CD4-positive, alpha-beta T cell treated with Interleukin-6 for 4 hours (primary cell): ENCODE results near the gene PRIMA1.

Experiments
- DNase-seq: peaks from one replicate; pipeline ENCODE4 v3.0.0-alpha.2; 2020; ENCODE audit warnings: mixed read lengths

Gene PRIMA1

DNA sequence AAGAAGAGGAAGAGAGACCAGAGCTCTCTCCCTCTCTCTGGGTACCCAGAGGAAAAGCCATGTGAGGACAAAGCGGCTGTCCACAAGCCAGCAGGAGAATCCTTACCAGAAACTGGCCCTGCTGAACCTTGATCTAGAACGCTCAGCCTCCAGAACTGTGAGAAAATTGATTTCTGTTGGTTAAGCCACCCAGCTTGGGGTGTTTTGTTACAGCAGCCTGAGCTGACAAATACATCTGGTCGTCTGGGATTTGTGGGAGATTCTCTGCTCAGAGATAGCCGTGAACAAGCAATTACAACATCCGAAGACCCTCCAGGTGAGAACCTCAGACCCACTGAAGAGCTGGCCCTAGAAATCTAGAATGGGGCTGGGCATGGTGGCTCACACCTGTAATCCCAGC is 6.5 kb upstream of the PRIMA1 start:
- no peak for DNase-seq

DNA sequence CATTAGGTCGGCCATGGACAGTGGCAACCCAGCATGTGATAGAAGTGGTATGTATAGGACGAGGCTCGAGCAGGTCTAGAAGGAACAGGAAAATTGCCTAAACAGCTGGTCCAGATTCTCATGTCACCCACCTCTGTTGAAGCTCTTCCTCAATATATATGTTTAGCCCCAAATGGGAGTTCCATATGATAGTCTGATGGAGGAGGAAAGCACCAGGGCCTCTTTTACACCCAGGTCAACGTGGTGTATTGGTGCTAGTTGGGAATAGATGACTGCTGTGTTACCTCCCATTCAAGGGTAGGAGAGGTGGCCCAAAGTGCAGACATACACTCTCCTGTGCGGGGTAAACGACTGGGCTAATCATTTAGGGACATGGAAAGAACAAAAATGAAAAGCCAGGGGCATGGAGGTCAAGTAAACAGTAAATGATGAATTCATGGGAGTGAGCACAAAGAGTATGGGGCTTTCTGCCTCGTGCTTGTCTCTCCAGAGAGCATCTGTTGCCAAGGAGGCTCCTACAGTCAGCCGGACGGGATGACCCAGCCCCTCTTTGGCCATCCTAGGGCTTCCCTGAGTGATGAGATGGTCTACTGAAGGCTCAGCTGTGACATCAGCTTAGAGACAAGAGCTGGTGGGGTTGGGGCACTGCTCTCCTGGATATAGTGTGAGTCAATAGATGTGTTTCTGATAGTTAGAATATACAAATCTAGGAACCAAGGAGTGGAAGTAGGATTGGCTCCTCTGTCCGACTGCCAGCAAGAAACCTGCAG is 5.5 kb upstream of the PRIMA1 start:
- DNase-seq: no peak

DNA sequence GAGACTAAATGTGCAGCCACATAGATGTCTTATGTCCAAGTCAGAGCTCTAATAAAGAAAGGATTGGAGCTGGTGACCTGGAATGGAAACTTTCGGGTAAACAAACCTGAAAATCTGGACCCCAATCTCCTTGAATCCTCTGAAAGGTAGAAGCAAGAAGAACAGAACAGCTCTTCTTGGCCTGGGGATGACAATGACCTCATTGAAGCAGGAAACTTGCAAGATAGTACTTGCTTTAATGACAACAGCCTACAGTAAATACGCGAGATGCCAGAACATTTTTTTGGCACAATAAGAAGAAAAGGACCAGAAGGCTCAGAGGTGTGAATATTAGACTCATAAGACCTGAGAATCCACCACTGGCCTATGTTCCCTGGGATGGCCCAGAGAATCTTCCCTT is 4.1 kb upstream of the PRIMA1 start:
- no peak for DNase-seq

DNA sequence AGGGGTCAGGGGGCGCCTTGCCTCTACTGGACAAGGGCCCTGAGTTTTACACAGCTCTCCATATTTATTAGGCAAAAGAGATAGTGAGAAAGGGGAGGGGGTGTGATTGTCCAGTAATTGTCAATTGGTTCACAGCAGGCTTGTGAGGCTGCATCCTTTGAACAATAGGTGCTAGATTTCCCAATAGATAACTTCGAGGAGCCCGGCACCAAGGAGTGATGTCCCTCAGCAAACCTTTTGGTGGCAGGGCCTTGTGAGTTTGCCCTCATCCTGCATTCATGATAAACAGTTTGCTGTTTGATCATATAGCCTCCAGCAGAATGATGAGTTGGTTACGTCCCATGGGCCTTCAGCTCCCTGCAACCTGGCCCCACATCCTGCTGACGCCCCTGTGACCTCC is 2.7 kb upstream of the PRIMA1 start:
- DNase-seq: no peak

DNA sequence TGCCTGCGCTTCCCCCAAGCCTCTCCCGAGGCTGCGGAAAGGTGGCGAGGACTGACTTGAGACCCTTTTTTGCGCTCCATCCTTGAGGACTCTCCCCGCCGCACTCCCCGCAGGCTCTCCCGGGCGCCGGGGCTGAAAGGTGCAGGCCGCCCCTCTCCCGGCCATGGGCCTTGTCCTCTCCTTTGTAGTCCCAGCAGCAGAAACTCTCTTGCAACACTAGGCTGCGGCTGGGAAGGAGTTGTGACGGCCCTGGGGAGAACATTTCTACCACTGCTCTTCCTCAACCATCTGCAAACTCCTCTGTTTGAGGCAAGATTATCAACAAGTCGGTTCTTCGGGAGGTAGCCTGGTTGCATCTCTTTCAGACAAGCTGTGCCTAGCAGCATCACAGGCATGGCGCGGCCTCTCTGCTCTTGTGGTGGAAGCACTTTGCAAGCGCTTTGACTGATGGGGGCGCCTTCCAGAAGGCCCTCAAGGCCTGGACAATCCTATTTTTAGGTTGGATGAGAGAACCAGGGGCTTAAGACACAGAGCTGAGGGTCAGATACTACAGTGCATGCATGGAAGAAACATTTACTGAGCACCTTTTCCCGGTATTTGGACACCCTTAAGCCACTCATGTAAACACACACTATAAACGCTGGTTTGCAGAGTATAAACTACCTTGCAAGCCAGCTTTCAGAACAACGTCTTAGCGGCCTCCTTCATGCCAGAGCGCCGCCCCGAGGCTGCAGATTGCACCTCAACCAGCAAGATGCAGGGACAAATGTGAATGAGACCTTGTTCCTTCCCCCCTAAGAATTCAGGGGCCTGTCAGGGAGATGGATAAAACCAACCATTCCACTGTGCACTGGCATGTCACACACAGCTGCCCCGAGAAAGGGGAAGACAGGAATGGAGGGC is 1.2 kb upstream of the PRIMA1 start:
- no peak for DNase-seq

DNA sequence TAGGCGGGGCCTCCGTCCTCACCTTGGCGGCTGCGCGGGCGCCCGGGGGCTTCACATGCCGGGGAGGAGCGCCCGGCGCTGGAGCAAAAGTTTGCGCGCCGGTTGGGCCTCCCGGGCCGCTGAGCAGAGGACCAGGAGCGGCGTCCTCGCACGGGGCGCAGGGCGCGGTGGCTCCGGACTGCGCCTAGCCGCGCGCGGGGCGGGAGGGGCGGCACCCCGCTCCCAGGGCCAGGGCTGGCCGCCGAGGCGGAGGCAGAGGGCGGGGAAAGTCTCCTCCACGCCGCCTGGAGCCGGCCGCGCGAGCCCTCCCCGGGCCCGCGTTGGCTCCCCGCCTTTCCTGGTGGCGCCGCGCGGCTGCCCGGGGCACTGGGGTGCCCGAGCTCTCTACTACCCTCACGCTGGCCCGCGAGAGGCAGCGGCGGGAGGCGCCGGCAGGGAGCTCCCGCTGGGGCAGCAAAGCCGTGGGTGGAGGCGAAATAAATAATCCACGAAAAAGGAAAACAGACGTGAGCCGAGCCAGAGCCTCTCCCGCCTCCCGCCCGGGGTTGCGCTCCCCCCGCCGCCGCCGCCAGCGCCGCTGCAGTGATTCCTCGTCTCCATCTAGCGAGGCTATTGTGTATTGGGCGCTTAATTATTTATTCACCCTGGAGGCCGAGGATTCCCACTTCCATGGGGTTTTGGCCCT is 400 bp upstream of the PRIMA1 start:
- no peak for DNase-seq

DNA sequence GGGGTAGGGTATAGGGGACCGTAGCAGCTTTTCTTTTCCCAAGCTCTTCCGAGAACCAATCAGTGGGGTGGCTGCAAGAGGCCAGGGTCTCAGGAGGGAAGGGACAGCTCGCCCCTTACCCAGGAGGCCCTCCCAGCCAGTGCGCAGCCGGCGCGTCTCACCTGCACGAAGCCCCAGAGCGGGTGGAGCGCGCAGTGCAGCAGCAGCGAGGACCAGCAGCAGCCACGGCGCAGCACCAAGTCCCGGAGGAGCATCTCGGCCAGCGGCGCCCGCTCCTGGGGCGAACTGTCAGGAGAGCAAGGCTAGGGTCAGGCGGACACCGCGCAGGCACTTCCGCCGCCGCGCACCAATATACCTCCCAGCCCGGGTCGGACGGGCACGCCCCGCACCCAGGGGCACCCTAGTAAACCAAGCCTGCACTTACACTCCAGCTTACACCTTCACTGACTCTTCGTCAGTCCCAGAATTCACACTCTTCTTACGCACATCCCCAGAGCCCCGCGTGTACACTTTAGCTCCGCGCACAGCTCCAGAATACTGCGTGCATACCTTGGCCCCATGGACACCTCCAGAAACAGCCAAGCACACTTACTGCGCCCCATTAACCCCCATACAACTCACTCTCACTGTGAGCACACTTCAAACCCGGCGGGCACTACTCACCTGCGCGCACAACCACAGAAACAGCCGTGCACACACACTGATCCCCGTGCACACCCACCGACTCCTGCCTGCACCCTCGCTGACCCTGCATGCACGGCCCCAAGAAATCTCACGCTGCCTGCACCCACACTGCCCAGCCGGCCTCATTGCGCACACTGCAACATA is 606 bp downstream of the PRIMA1 start:
- DNase-seq: no peak

DNA sequence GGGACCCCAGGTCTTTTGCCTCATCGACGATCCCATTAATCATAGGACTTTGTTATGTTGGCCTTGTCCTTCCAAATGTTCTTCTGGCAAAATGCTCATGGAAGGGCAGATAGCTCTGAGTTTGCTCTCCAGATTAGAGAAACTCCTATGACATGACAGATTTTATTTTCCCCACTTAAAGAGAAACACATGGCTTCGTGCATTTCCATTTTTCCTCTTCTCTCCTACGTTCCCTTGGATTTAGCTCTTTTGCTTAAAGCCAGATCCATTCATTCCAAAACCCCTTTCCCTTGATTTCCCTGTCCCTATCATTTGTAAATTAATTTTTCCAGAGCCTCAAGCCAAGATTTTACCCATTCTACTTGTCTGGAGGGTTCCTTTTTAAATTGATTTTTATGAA is 2.9 kb downstream of the PRIMA1 start:
- no peak for DNase-seq

DNA sequence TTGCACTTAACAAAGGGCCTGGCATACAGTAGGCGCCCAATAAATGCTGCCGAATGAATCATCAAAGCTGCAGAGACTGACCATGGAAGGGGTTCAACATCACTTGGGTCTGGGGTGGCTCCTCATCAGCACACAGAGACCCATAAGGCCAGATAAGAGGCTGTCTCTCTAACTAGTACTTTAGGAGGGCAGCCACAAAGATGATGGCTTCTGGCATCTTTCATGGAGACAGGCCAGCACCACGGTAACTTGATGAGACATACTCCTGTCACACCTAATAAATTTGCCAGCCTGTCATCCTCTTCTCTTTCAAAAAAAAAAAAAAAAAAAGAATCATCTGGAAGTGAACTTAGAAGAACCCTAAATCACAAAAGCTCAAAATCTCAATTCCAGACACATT is 3.4 kb downstream of the PRIMA1 start:
- DNase-seq: no peak

DNA sequence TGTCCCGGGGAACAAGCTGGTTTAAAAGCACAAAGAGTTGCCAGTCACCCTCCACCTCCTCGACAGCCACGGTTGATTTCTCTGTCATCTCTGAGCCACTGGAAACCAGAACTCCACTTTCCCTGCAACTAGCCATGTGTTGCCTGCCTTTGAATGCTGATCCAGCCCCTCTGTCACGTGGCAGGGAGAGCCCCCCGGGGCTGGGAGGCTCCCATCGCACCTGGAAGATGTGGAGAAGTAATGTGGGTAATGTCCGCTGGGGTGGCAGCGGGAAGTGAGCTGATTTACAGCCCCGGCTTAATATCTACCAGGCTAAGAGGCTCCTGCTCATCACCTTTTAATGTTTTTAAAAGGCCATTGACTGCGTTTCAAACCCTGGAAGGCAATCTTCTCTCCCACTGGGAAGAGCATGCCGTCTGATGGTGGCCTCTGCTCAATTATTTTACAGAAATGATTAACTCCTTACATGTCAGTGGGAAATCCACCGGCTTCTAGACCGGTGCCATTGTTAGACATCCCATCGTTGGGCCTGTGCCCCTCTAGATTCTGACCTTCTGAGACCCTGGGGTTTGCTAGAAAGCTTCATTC is 7.4 kb downstream of the PRIMA1 start:
- no peak for DNase-seq

DNA sequence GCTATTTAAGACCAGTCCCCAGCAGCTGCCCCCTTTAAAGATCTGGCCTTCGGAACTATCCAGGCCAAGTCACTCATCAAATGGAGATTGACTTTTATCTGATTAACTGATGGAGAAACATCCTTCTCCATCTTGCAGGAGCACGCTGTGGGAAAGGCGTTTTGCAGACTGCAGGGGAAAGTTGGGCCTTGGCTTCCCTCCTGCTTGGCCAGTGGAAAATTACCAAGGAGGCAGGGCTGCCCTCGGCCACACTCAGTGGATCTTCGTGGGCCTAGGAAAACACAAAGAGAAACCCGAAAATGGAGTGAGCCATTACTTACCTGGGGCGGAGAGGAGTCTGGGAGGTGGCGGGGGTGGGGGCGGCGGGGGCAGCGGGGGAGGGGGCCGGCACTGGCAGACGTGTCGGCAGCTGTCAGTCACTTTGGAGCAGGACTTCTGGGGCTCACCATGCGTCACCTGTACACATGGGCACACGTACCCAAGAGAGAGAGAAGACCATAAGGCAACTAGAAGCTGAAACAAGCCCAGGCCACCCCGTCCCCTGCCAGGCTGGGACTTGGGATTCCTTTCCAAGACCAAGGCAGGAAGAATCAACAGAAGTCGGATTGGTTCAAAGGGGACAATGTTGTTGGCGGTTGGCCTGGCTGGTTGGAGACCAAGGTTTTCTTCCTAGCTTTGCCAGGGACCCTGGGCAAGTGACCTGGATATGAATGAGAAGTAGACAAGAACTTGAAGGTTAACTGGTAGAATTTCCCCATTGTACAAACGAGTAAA is 9.2 kb downstream of the PRIMA1 start:
- DNase-seq: no peak

DNA sequence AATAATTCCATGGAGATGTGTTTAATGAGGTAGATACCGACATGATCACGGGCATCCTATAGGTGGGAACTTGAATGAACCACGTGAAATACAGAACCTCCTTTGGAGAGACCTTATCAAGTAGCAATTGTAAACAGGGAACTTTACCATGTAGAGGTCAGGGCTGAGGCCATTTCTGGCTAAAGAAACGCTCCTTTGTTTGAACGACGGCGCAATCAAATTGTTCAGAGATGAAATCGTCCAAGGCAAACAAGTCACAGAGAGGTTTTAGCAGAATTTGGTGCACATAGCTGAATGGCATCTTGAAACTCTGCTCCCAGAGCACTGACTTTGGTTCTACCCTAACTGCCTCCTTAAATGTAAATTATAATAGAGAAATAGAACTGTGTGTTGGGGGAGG is 9.8 kb downstream of the PRIMA1 start:
- no peak for DNase-seq

DNA sequence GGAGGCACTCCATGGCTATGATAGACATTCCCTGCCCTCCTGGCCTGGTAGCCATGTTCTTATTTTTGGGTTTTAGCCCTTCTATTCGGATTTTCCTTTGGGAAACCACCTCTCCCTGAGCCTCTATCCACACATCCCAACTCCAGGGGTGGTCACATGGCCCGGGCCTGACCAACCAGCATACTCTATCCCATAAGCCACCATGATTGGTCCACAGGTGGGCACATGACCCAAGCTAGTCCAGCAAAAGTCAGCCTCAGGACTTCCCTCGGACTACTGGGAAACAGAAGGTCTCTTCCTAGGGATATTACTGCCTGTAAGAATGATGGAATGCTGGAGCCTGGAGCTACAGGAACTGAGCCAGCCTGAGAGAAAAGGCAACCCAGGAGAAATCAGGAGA is 12.5 kb downstream of the PRIMA1 start:
- DNase-seq: no peak

DNA sequence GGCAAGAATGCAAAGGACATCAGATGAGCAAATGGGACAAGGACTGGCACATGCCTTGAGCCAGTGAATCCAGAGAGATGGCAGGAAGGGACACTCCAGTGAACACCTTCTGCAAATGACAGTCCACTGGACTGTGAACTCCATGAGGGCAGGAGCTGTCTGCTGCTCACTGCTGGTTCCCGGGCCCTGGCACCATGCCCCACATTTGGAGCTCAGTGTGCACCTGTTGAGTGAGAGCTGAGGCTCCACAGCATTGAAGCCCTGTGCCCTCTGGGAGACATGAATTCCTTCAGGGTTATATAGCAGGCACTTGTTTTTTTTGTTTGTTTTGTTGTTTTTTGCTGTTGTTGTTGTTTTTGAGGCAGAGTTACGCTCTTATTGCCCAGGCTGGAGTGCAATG is 13.1 kb downstream of the PRIMA1 start:
- no peak for DNase-seq

DNA sequence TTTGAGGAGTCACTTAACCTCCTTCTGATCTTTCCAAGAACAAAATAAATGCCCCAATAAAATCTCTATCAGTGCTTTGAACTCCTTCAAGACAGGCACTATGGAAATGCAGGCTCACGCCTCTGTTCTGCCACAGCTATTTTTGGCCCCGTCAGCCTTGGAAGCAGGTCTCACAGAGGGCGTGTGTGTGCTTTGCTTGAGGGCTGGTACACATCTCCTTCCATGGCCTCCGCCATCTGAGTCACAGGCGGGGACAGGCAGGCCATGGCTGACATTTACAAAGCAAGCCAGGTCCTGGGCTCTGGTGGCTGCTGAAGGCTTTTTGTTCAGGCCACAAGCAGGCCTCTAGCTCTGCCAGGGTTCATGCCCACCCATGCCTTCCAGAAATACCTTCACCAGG is 16.0 kb downstream of the PRIMA1 start:
- DNase-seq: no peak

DNA sequence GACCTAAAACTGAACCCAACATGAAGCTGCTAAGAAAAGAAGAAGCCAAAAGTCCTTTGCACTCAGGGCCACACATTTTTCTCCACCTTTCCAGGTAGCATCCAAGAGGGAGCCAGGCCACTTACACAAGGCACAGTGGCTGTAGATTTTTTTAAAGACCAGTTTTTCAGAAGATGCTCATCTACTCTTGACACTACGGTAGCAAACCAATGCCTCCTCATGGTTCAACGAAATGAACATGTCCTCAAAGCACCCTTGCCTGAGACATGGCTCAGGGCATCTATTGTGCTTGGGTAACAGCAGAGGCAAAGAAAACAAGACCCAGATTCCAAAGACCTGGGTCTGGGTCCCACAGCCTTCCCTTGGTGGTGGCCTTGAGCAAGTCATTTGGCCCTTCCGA is 22.3 kb downstream of the PRIMA1 start:
- DNase-seq: no peak

DNA sequence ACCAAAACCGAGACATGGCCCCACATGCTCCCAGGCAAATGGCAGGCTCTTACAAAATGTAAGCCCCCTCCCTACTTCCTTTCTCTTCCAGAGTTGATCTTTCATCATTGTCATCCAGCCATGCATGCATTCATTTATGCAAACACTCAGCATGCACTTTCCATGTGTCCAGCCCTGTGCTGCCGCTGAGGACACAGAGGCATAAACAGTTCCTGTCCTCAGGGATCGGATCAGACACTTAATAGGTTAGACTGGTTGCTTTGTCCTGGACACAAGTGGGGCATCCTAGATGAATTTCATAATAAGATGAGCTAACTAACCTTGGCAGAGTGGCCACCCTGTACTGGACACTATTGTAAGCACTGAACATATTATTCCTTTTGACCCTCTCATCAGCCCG is 23.1 kb downstream of the PRIMA1 start:
- DNase-seq: no peak

DNA sequence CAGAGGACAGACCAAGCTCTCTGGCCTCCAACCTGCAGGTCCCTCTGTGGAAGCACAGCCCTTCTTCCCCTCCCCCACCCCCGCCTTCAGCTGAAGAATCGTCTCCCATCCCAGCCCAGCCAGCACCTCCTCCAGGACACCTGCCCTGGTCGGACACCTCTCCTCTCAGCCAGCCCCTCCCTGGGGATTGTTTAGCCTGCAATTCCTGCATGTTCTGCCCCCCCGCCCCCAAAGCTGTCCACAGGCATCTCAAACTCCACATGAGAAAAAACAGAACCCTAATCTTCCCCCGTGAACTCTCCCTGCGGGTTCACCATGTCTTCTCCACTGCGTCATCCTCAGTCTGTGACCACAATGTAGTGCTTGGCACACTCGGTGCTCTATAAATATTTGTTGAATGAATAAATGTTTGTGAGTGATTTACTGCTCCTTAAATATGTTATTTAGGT is 24.1 kb downstream of the PRIMA1 start:
- DNase-seq: no peak

DNA sequence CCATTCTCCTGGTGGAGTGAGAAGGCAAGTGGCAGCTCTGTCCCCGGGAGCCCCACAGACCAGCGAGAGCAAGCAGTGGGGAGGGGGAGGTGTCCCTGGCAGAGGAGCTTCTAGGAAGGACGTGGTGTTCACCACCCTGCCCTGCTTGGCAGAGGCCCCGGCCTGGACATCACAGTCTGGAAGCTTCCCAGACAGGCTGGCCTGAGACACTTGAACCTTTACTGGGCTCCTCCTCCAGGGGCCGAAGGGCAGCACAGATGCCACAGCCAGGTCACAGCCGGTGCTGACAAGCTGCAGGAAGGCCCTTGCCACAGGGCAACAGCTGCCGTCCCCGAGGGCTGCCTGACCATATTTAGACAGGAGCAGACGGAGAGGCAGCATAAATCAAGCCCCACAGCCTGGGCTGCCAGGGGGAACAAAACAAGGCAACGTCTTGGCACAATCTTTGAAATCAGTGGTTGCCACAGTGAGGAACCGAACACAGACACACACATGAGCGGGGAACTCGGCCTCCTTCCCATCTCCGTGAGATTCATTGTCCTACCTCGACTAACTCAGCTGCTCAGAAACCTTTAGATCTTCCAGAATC is 28.5 kb downstream of the PRIMA1 start:
- DNase-seq: no peak

DNA sequence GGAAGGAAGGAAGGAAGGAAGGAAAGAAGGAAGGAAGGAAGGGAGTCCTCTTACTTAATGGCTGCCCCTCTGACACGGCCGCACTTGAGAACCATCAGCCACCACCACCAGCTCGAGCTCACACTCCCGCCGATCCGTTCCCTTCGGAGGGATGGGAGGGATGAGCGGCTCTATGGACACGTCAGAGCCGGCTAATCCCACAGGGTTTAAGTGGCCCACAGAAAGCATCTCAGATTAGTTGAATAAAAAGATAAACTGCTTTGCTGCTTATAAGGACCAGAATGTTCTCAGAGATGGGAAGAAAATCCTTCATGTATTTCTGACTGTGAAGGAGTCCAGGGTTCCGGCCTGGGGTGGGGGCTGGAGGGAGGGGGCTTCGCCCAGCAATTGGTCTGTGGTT is 31.1 kb downstream of the PRIMA1 start:
- DNase-seq: no peak

DNA sequence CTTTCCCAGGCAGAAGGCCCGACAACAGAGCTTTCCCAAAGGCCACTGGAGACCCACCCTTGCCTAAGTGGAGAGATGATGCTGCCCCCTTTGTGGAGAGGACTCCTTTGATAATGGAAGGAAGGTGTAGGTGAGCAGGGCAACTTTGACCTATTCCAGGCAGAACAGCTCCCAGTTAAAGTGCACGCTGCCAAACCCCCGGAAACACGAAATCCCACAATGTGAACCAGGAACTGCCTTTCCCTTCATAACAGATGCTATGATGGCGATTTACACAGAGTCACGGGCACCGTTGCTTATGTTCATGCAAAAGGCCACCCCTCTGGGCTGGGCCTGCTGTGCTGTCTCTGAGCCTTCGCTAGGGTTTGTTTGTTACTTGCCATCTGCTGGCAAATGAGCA is 34.6 kb downstream of the PRIMA1 start:
- DNase-seq: no peak
